ENCODE results near the gene CEP170. TPM values are rescaled to one million over a fixed set of nuclear protein-coding genes. Genes with fewer than 3 reads are reported as not detected.

Gene CEP170
- total RNA-seq, 1 donor from 2014 or later: 30.9 TPM

- no peak for DNase-seq (ENCODE audit: low spot score in 2 of 2)
- Histone ChIP-seq H3K4me3 (no peak overlapping the region), H3K36me3 (peaks cover 11 to 42% of the 10 kb centered on the region in 2 donors), H3K9me3 (peaks cover 0 to 7% of the 10 kb centered on the region in 2 donors), H3K27ac (no peak overlapping the region), H3K4me1 (peaks cover 0 to 19% of the 10 kb centered on the region in 2 donors), H3K27me3 (no peaks in the 10 kb centered on the region)
- no peak for TF ChIP-seq CTCF (IDR thresholded peaks at IDR 0.05)
- intact Hi-C loops (cut with DNase I): no loop called here
Observed at GRCh38 chr1:243273506-243273905, 18.4 kb upstream of the CEP170 start.

- Histone ChIP-seq H3K36me3 (peaks cover 7 to 31% of the 10 kb centered on the region in 2 donors), H3K4me1 (peaks cover 0 to 28% of the 10 kb centered on the region in 2 donors), H3K27ac (no peak overlapping the region), H3K4me3 (no peak overlapping the region), H3K27me3 (no peaks in the 10 kb centered on the region), H3K9me3 (no peaks in the 10 kb centered on the region)
- TF ChIP-seq CTCF (IDR thresholded peaks at IDR 0.05): no peak
- no peak for DNase-seq (ENCODE audit: low spot score in 2 of 2)
- intact Hi-C loops (cut with DNase I): no loop called here
Observed at GRCh38 chr1:243272401-243272800, 17.3 kb upstream of the CEP170 start.

- H3K36me3 ChIP-seq: peaks cover 4 to 27% of the 10 kb centered on the region in 2 donors
- no peak for TF ChIP-seq CTCF (IDR thresholded peaks at IDR 0.05)
Observed at GRCh38 chr1:243271996-243272395, 16.9 kb upstream of the CEP170 start.

GRCh38 chr1:243270097-243270864, 15.2 kb upstream of the CEP170 start:
- TF ChIP-seq CTCF (IDR thresholded peaks at IDR 0.05): no peak
- H3K27me3 ChIP-seq: no peaks in the 10 kb centered on the region
- intact Hi-C loops (cut with DNase I): no loop called here
- H3K36me3 ChIP-seq: peaks cover 0 to 14% of the 10 kb centered on the region in 2 donors
- peaks cover 0 to 31% of the 10 kb centered on the region in 2 donors for H3K4me1 ChIP-seq
- H3K9me3 ChIP-seq: no peaks in the 10 kb centered on the region
- H3K27ac ChIP-seq: no peak overlapping the region
- H3K4me3 ChIP-seq: no peak overlapping the region
- no peak for DNase-seq (ENCODE audit: low spot score in 2 of 2)

More at GRCh38 chr1:243271996-243272395, 16.9 kb upstream of the CEP170 start:
- intact Hi-C loops (cut with DNase I): no loop called here
- H3K9me3 ChIP-seq: no peaks in the 10 kb centered on the region
- H3K27ac ChIP-seq: no peak overlapping the region
- peaks cover 0 to 28% of the 10 kb centered on the region in 2 donors for H3K4me1 ChIP-seq
- no peak overlapping the region for H3K4me3 ChIP-seq
- no peaks in the 10 kb centered on the region for H3K27me3 ChIP-seq
- DNase-seq (ENCODE audit: low spot score in 2 of 2): no peak

GRCh38 chr1:243269461-243269801, 14.3 kb upstream of the CEP170 start:
- no peak for TF ChIP-seq CTCF (IDR thresholded peaks at IDR 0.05)
- peaks cover 0 to 6% of the 10 kb centered on the region in 2 donors for H3K36me3 ChIP-seq
- H3K4me1 ChIP-seq: peaks cover 0 to 31% of the 10 kb centered on the region in 2 donors
- H3K4me3 ChIP-seq: peak overlapping the region in 1 of 2 donors; percentile 47
- intact Hi-C loops (cut with DNase I): no loop called here
- no peaks in the 10 kb centered on the region for H3K27me3 ChIP-seq
- no peak for DNase-seq (ENCODE audit: low spot score in 2 of 2)
- peak overlapping the region; percentile 36 to 54 for H3K27ac ChIP-seq
- no peaks in the 10 kb centered on the region for H3K9me3 ChIP-seq

Data from ascending aorta (tissue), 2 donors.